NK-92 (cell line): ENCODE measurements around the gene TP53BP1.

Experiments used
- DNase-seq: peaks from one replicate; lab custom pipeline; 2025; ENCODE audit not compliant: unreplicated experiment; lab: John Stamatoyannopoulos, UW

Gene TP53BP1

GRCh38 chr15:43521419-43521818 is 28.5 kb upstream of the TP53BP1 start:
- no peak for DNase-seq

- DNase-seq = no peak
Observed at GRCh38 chr15:43520138-43520537, 27.2 kb upstream of the TP53BP1 start.

- DNase-seq = no peak
Observed at GRCh38 chr15:43519196-43519595, 26.2 kb upstream of the TP53BP1 start.

- DNase-seq = no peak
Observed at GRCh38 chr15:43518197-43518761, 25.3 kb upstream of the TP53BP1 start.

- no peak for DNase-seq
Observed at GRCh38 chr15:43517354-43518196, 24.6 kb upstream of the TP53BP1 start, which contains the start of gene MAP1A. Gene MAP1A (plus strand): TSS chr15:43517608. CDS start chr15:43521474, 3,866 bp downstream.

GRCh38 chr15:43516801-43517353 is 23.9 kb upstream of the TP53BP1 start:
- no peak for DNase-seq

GRCh38 chr15:43516185-43516584 is 23.2 kb upstream of the TP53BP1 start:
- no peak for DNase-seq

- no peak for DNase-seq
Observed at GRCh38 chr15:43515741-43516140, 22.8 kb upstream of the TP53BP1 start.

- DNase-seq = no peak
Observed at GRCh38 chr15:43514241-43515057, 21.5 kb upstream of the TP53BP1 start.

GRCh38 chr15:43513550-43513949 is 20.6 kb upstream of the TP53BP1 start:
- no peak for DNase-seq

GRCh38 chr15:43511012-43511885 is 18.3 kb upstream of the TP53BP1 start:
- DNase-seq = no peak

GRCh38 chr15:43510200-43511011 is 17.4 kb upstream of the TP53BP1 start:
- DNase-seq = peak; percentile 81

- DNase-seq = no peak
Observed at GRCh38 chr15:43509660-43510199, 16.8 kb upstream of the TP53BP1 start.

- DNase-seq = no peak
Observed at GRCh38 chr15:43508991-43509659, 16.2 kb upstream of the TP53BP1 start.

GRCh38 chr15:43508421-43508820 is 15.5 kb upstream of the TP53BP1 start:
- DNase-seq = no peak

GRCh38 chr15:43505738-43506137 is 12.8 kb upstream of the TP53BP1 start:
- no peak for DNase-seq

GRCh38 chr15:43499635-43500034 is 6.7 kb upstream of the TP53BP1 start:
- no peak for DNase-seq

GRCh38 chr15:43498990-43499389 is 6.0 kb upstream of the TP53BP1 start:
- DNase-seq = no peak
